NCI-H524 treated with DMSO at 0.1 percent for 48 hours (cell line): ENCODE measurements around the gene SCAMP3.
"Not testable (repeated sequence)": the region's sequence is repeated elsewhere in the genome, so short reads cannot be mapped to it uniquely, and the experiment has no call there.

Experiments
- DNase-seq: peaks from one replicate; lab custom pipeline; 2025; lab: John Stamatoyannopoulos, UW

Gene SCAMP3

GRCh38 chr1:155261852-155262673 is at the start of gene SCAMP3:
Gene SCAMP3, minus strand, starts transcription at chr1:155262360. Its CDS starts 209 bp downstream, at chr1:155262151.
- DNase-seq, result peak; percentile 86

DNA sequence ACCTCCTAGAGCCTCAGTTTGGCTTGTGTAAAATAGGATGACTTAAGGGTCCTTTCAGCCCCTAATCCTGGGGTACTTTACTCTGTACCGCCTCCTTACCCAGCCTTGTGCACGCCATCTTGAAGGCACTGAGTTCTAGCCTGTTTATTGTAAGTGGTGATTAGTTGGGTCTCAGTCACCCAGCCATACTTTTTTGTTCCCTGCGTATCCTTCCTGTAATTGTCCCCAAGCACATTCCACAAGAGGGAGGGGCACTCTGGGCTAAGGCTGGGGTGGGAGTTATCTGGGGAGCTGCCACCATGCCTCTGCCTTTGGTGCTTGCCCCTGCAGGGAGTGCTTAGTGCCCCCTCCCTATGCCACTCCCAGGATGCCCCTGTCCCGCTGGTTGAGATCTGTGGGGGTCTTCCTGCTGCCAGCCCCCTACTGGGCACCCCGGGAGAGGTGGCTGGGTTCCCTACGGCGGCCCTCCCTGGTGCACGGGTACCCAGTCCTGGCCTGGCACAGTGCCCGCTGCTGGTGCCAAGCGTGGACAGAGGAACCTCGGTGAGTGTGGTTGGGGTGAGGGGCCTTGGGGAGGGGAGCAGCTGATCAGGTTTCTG is 47.4 kb upstream of the SCAMP3 start:
- no peak for DNase-seq

- peak; percentile 94 for DNase-seq
These were observed 46.6 kb upstream of the SCAMP3 start, which contains the start of gene FDPS for GRCh38 chr1:155308493-155309422. Gene FDPS, plus strand, starts transcription at chr1:155308866. Its CDS starts 924 bp downstream, at chr1:155309790.

DNA sequence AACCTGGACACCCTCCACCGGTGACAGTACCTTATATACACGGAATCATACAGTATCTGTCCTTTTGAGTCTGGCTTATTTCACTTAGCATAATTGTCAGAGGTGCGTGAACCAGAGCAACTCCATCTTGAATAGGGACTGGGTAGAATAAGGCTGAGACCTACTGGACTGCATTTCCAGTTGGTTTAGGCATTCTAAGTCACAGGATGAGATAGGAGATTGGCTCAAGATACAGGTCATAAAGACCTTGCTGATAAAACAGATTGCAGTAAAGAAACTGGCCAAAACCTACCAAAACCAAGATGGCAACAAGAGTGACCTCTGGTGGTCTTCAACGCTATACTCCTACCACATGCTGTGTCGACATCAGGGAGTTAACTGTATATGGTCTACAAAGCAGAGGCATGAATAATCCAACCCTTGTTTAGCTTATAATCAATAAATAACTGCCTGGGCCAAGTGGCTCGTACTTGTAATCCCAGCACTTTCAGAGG is 45.1 kb upstream of the SCAMP3 start:
- no peak for DNase-seq

DNA sequence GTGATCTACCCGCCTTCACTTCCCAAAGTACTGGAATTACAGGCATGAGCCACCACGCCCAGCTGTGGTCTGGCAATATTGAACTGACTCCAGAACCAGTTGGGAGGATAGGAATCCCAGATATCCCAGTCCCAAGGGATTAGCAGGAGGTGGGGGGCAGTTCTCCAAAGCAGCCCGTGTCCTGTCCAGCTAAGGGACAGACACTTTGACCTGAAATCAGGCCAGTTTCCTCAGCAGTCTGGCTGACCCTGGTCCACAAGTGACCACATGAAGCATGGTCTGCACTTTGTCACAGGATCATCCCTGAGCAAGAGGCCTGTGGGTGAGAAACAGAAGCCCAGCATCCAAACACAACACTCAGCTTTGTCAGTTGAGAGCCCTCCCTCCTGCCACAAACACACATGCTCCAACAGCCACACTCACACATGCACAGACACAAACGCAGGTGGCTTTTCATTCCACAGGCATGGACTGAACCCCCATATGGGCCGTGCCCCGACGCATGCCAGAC is 43.8 kb upstream of the SCAMP3 start:
- DNase-seq, result no peak

DNA sequence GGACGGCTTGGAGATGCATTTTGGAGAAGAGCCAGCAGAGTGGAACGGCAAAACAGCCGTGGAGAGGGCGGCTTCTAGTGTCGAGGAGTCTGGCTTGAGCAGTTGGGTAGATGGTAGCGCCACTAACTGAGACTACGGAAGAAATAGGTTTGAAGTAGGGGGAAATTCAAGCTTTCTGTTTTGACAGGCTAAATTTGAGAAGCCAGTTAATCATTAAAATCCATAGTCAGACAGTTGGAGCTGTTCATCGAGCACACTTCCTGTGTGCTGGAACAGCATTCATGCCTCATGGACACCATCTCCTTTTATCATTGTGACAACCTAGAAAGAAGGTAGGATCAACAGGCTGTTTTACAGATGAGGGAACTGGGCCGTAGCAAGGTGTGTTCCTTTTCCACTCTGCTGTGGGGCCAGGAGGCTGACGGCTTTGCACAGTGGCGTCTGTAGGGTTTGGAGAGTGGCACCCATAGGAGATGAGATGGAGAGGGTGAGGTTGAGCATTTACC is 42.5 kb upstream of the SCAMP3 start:
- no peak for DNase-seq

- DNase-seq, result no peak
These were observed 39.2 kb upstream of the SCAMP3 start, which contains the start of gene PKLR for GRCh38 chr1:155301342-155301841. Gene PKLR, minus strand, starts transcription at chr1:155301438. Its CDS starts 43 bp downstream, at chr1:155301395.

GRCh38 chr1:155300553-155301329 is 38.6 kb upstream of the SCAMP3 start:
- no peak for DNase-seq

- DNase-seq, result no peak
These were observed 37.9 kb upstream of the SCAMP3 start for GRCh38 chr1:155300024-155300423.

- no peak for DNase-seq
These were observed 35.2 kb upstream of the SCAMP3 start for GRCh38 chr1:155297384-155297783.

GRCh38 chr1:155296661-155297060 is 34.5 kb upstream of the SCAMP3 start:
- no peak for DNase-seq

GRCh38 chr1:155295942-155296267 is 33.7 kb upstream of the SCAMP3 start:
- no peak for DNase-seq

GRCh38 chr1:155295183-155295941 is 33.2 kb upstream of the SCAMP3 start:
- no peak for DNase-seq

DNA sequence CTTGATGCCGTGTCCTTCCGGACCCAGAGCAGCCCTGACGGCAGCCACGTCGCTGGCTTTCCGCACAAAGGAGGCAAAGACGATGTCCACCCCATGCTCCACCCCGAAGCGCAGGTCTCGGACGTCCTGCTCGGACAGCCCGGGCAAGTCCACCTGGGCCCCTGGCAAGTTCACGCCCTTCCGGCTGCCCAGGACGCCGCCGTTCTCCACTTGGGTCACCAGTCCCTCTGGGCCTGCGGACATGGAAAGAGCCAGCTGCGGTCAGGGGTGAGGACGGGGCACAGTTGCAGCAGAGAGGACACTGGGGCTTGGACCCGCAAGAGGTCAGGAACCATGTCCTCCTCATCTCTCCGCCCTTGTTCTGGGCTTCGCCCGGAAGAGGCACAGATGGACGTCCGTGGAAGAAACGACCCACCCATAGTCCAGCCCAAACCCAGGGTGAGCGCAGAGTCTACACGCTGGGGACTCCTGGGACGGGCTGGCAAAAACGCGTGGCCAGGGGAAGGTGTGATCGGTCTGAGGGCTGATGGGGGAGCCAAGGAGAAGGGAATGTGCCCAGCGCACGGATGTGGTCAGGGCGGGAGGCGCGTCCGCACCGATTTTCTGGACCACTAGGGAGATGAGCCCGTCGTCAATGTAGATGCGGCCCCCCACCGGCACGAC is 32.5 kb upstream of the SCAMP3 start:
- no peak for DNase-seq

- no peak for DNase-seq
These were observed 31.1 kb upstream of the SCAMP3 start for GRCh38 chr1:155293086-155293749.

DNA sequence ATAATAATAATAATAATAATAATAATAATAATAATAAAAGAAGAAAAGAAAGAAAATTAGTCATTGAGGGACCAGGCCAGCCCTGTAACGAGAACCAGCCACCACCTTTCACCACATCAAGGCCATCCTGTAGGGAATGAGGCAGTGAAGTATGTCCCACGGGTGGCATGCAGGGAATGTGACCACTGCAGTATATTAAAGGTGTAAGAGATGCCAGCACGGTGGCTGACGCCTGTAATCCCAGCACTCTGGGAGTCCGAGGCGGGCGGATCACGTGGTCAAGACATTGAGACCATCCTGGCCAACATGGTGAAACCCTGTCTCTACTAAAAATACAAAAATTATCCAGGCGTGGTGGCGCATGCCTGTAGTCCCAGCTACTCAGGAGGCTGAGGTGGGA is 28.8 kb upstream of the SCAMP3 start:
- DNase-seq, result not testable (repeated sequence)

DNA sequence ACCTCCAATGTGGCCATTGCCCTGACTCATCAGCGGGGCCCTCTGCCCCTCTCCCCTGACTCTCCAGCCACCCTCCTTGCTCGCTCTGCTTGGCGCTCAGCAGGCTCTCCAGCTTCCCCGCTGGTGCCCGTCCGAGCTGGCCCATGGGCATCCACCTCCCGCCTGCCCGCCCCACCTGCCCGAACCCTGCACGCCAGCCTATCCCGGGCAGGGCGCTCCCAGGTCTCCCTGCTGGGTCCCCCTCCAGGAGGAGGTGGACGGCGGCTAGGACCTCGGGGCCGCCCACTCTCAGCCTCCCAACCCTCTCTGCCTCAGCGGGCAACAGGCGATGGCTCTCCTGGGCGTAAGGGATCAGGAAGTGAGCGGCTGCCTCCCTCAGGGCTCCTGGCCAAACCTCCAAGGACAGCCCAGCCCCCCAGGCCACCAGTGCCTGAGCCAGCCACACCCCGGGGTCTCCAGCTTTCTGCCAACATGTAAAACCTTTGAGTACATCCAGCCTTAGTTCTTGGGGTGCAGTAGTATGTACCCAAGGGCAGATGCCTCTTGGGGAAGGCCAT is 25.9 kb upstream of the SCAMP3 start:
- DNase-seq, result no peak

DNA sequence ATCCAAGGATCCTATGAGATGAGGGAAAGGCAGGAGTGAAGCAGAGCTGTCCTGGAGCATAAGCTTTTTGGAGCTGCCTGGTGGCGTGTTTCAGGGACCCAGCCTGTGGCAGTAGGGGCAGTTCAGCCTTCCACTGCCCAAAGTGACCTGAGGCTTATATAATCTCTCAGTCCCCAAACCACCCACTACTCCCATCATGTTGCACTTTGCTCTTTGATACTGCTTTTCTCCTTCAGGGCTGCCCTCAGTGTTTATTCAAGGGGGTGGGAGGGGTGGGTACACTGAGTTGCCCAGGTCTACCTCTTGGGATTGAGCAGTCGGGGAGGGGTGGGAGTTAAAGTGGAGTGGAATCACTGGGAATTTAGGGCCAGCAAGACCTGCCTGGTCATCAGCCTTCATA is 24.4 kb upstream of the SCAMP3 start:
- no peak for DNase-seq

GRCh38 chr1:155285631-155286044 is 23.5 kb upstream of the SCAMP3 start:
- no peak for DNase-seq
